Fibroblast of skin of right biceps (primary cell): Measurements from ENCODE around the gene PHC2.

Experiments
- DNase-seq: peaks from one replicate; pipeline ENCODE4 v3.0.0-alpha.2; 2013

Gene PHC2

DNA sequence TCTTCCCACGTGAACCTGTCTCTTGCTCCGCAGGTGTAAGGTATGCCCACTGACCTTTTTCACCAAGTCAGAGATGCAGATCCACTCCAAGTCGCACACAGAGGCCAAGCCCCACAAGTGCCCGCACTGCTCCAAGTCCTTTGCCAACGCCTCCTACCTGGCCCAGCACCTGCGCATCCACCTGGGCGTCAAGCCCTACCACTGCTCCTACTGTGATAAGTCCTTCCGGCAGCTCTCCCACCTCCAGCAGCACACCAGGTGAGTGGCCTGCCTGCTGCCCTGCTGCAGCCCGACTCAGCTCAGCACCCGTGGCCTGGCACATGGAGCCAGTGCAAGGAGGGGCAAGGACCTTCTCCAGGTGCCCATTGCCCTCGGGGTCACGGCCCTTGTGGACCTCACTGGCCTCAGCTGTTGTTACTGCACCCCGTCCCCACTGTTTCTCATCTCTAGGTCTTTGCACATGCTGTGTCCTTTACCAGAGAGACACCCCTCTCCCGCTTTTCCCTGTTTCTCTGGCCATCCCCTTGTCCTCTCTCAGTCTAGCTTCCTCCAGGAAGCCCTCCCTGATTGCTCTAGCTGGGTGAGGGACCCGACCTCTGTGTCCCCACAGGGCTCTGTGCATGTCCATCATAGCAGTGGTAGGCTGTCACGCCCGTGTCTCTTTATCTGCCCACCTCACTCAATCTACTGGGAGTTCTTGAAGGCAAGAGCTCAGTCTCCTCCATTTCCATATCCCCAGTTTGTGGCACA is 149.2 kb downstream of the PHC2 start:
- DNase-seq = no peak

- DNase-seq = no peak
Observed at GRCh38 chr1:33280091-33280661, 150.7 kb downstream of the PHC2 start.

GRCh38 chr1:33277488-33278084 is 153.3 kb downstream of the PHC2 start:
- DNase-seq = no peak

DNA sequence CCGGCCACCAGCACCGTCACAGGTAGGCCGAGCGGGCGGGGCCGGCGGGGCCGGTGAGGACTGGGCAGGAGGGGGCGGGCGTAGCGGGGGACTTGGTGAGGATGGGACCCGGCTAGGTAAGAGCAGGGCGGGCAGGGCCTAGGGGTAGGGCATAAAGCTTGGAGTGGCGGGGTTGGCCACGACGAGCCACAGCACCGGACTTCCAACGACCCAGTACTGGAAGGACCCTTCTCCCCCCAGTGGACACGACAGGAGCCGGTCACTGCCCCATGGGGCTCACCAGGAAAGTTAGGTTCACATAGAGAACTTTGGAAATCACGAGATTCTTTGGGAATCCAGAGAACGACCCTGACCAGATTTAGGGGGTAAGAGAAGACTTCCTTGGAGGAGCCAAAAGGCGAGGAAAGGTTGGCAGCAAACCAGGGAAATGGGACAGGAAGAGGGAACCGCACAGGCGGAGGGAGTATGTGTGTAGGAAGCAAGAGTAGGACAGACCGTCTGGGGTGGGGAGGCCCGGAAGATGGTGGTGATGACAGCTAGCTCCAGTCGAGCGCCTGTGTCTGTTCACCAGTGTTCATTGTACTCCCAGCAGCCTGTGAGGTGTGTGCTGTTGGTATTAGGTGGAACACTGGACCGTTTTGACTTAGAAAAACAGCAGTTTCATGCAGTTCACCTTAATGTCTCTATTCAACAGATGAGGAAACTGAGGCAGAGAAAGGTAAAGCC is 154.2 kb downstream of the PHC2 start:
- DNase-seq = no peak

GRCh38 chr1:33275706-33276572 is 155.0 kb downstream of the PHC2 start:
- DNase-seq = no peak

GRCh38 chr1:33275195-33275594 is 155.7 kb downstream of the PHC2 start:
- DNase-seq = no peak

GRCh38 chr1:33274446-33274845 is 156.4 kb downstream of the PHC2 start:
- DNase-seq = no peak

- no peak for DNase-seq
Observed at GRCh38 chr1:33273961-33274371, 156.9 kb downstream of the PHC2 start.
